BJ (cell line): ENCODE measurements around the gene ABCF3. TPM values are rescaled to one million over a fixed set of nuclear protein-coding genes. Genes with fewer than 3 reads are reported as not detected.
A peak's percentile ranks its signal among the peaks of the same experiment; 100 is the strongest.

ENCODE experiments used
- CTCF ChIA-PET: fragments of 350-600 bp; formaldehyde crosslinking; extraction: SDS; loops from one replicate; lab custom pipeline; 2021; ENCODE audit warnings: antibody characterized with exemption, inconsistent platforms; lab: Yijun Ruan, JAX
- POLR2A ChIA-PET: fragments of 300-600 bp; sonication (Branson Sonifier 250); formaldehyde crosslinking; extraction: SDS; loops from one replicate; lab custom pipeline; 2021; ENCODE audit warnings: antibody characterized with exemption; lab: Charles Lee
- DNase-seq: peaks from one replicate; pipeline ENCODE4 v3.0.0-alpha.2; 2011; ENCODE audit warnings: low read depth
- H3K27me3 ChIP-seq: 2 replicates; pipeline ENCODE4 v1.6.0; 2011; ENCODE audit warnings: low read length; ENCODE audit not compliant: control insufficient read depth, insufficient read depth
- H3K36me3 ChIP-seq: 2 replicates; pipeline ENCODE4 v1.5.1; 2011; ENCODE audit warnings: low read length; ENCODE audit not compliant: control insufficient read depth, insufficient read depth
- H3K4me3 ChIP-seq: 2 replicates; pipeline ENCODE4 v1.5.1; 2011; ENCODE audit warnings: low read depth, mild to moderate bottlenecking, control low read depth, low read length
- polyA plus RNA-seq: library from polyadenylated mRNA; depleted of rRNA; stranded (reverse); fragments of >200 nt; gene quantifications from 2 replicates; pipeline ENCODE4 v1.2.3, GENCODE V29; 2011; rRNA removed
- small RNA-seq: library from RNA; depleted of rRNA; stranded (forward); fragments of <200 nt; gene quantifications from one replicate; pipeline ENCODE3, GENCODE V24; 2012; ENCODE audit warnings: low replicate concordance, low read depth; ENCODE audit not compliant: insufficient read length
- TF ChIP-seq, protein P1 (sequence below): IDR thresholded peaks from 2 replicates; pipeline ENCODE4 v1.5.1; 2011; ENCODE audit warnings: low read depth, mild to moderate bottlenecking, control low read depth, inconsistent platforms, low read length, moderate library complexity; ENCODE audit not compliant: insufficient read depth

The ABCF3 gene
- polyA plus RNA-seq, 1 experiment, result 82.8 TPM

DNA sequence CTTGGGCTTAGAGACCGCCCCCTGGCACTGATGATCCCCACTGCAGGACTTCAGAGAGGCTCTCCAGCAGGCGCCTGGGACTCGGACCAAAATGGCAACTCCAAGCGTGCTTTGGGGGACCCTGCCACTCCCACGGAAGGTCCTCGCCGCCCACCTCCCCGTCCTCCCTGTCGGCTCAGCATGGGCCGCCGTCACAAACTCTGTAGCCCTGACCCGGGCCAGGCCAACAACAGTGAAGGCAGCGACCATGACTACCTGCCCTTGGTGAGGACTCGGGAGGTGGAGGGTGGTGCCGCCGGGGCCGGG, 55.1 kb downstream of the ABCF3 start:
- ChIA-PET CTCF (interaction anchor here (1.1 to 6.4 kb wide), 6 partner anchors 9 to 223 kb away, joined by 3 to 54 read pairs (median 4); partner anchors contain the start of genes ABCC5, CAMK2N2 and VWA5B2), POLR2A (no interaction called here)
- Histone ChIP-seq H3K27me3 (no peaks in the 10 kb centered on the region; the same call in 1 of the 2 replicates), H3K36me3 (peaks cover 23% of the 10 kb centered on the region), H3K4me3 (no peak overlapping the region)
- DNase-seq, result no peak
- TF ChIP-seq, protein P1, sequence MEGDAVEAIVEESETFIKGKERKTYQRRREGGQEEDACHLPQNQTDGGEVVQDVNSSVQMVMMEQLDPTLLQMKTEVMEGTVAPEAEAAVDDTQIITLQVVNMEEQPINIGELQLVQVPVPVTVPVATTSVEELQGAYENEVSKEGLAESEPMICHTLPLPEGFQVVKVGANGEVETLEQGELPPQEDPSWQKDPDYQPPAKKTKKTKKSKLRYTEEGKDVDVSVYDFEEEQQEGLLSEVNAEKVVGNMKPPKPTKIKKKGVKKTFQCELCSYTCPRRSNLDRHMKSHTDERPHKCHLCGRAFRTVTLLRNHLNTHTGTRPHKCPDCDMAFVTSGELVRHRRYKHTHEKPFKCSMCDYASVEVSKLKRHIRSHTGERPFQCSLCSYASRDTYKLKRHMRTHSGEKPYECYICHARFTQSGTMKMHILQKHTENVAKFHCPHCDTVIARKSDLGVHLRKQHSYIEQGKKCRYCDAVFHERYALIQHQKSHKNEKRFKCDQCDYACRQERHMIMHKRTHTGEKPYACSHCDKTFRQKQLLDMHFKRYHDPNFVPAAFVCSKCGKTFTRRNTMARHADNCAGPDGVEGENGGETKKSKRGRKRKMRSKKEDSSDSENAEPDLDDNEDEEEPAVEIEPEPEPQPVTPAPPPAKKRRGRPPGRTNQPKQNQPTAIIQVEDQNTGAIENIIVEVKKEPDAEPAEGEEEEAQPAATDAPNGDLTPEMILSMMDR, result no peak

- H3K27me3 ChIP-seq, result no peaks in the 10 kb centered on the region; the same call in 1 of the 2 replicates
- no peak for DNase-seq
- TF ChIP-seq, protein P1, result peak; percentile 53
- POLR2A ChIA-PET, result interaction anchor here (0.5 kb wide), 1 partner anchor 58 kb away, joined by 3 read pairs; no protein-coding TSS in a partner anchor
- no peak overlapping the region for H3K4me3 ChIP-seq
- H3K36me3 ChIP-seq, result peaks cover 23% of the 10 kb centered on the region
- CTCF ChIA-PET, result interaction anchor here (1.2 to 6.4 kb wide), 9 partner anchors 8 to 349 kb away, joined by 3 to 54 read pairs (median 5); partner anchors contain the start of genes ABCC5, CAMK2N2 and VWA5B2
Measured at GRCh38 chr3:184241447-184242296, 55.7 kb downstream of the ABCF3 start.

DNA sequence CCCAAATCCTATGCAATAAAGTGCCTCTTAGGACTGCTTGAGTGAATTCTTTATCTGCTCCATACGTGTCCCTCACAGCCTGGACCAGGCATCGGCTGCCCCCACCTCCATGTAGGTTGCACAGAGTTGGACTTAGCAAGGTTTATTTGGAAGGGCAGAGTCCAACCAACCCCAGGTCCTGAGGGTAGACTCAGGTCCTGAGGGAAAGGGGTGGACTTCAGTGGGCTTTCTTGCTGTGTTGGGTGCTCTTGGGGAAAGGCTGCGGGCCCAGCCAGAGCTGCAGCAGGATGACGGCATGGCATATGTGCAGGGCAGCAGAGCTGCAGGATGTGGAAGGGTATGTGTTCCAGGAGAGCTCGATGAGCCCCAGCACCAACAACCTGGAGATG, 56.3 kb downstream of the ABCF3 start:
- POLR2A ChIA-PET, result interaction anchor here (0.5 kb wide), 1 partner anchor 59 kb away, joined by 3 read pairs; no protein-coding TSS in a partner anchor
- peaks cover 23% of the 10 kb centered on the region for H3K36me3 ChIP-seq
- DNase-seq, result no peak
- no peak overlapping the region for H3K4me3 ChIP-seq
- no peaks in the 10 kb centered on the region; the same call in 1 of the 2 replicates for H3K27me3 ChIP-seq
- TF ChIP-seq, protein P1, result no peak
- CTCF ChIA-PET, result interaction anchor here (1.3 to 6.4 kb wide), 6 partner anchors 16 to 350 kb away, joined by 4 to 54 read pairs (median 5); partner anchors contain the start of gene VWA5B2

Small RNA genes within 50 kb of the gene (small RNA-seq; reads per million reads assigned to genes)
- not detected for gene MIR1224

Other genes starting within 250 kb of the ABCF3 start
- gene ABCC5, start 168.3 kb upstream of the ABCF3 start, polyA plus RNA-seq, result 16.5 and 16.9 TPM in 2 replicates
- not detected in 2 replicates for gene HTR3D, start 154.5 kb upstream of the ABCF3 start, polyA plus RNA-seq
- gene HTR3C, start 133.2 kb upstream of the ABCF3 start, polyA plus RNA-seq, result not detected in 2 replicates
- gene HTR3E, start 89.1 kb upstream of the ABCF3 start, polyA plus RNA-seq, result not detected in 2 replicates
- 31.0 and 32.9 TPM in 2 replicates for gene EIF2B5, start 50.8 kb upstream of the ABCF3 start, polyA plus RNA-seq
- 24.4 and 33.9 TPM in 2 replicates for gene DVL3, start 30.8 kb upstream of the ABCF3 start, polyA plus RNA-seq
- gene AP2M1, start 11.3 kb upstream of the ABCF3 start, polyA plus RNA-seq, result 1,059 and 1,761 TPM in 2 replicates
- gene VWA5B2, start 43.4 kb downstream of the ABCF3 start, polyA plus RNA-seq, result not detected in 2 replicates
- 51.4 and 68.9 TPM in 2 replicates for gene ALG3, start 62.8 kb downstream of the ABCF3 start, polyA plus RNA-seq
- gene EEF1AKMT4, start 63.5 kb downstream of the ABCF3 start, polyA plus RNA-seq, result 5.6 and 7.3 TPM in 2 replicates
- 0.17 and 0.28 TPM in 2 replicates for gene CAMK2N2, start 75.4 kb downstream of the ABCF3 start, polyA plus RNA-seq
- gene ECE2, start 89.8 kb downstream of the ABCF3 start, polyA plus RNA-seq, result not detected in 2 replicates
- 262 and 330 TPM in 2 replicates for gene PSMD2, start 113.0 kb downstream of the ABCF3 start, polyA plus RNA-seq
- 222 and 370 TPM in 2 replicates for gene EIF4G1, start 128.4 kb downstream of the ABCF3 start, polyA plus RNA-seq
- 5.4 and 9.3 TPM in 2 replicates for gene FAM131A, start 151.4 kb downstream of the ABCF3 start, polyA plus RNA-seq
- gene CLCN2, start 175.4 kb downstream of the ABCF3 start, polyA plus RNA-seq, result 1.6 and 2.6 TPM in 2 replicates
- gene POLR2H, start 175.5 kb downstream of the ABCF3 start, polyA plus RNA-seq, result 72.0 and 93.6 TPM in 2 replicates
- 0.20 and 0.36 TPM in 2 replicates for gene THPO, start 192.0 kb downstream of the ABCF3 start, polyA plus RNA-seq
- gene CHRD, start 193.9 kb downstream of the ABCF3 start, polyA plus RNA-seq, result 0.83 and 1.5 TPM in 2 replicates